SK-N-MC (cell line): ENCODE measurements around the gene CEP72.

Source experiments
- DNase-seq: peaks from one replicate; pipeline ENCODE4 v3.0.0-alpha.2; 2011; ENCODE audit warnings: low read depth, low spot score
- H3K27ac ChIP-seq: fragments of 200-600 bp; sonication (generic); 2 replicates; pipeline ENCODE4 v1.5.1; 2016; ENCODE audit warnings: mixed run types
- H3K36me3 ChIP-seq: fragments of 200-600 bp; sonication (generic); 2 replicates; pipeline ENCODE4 v1.6.1; 2017; ENCODE audit warnings: antibody characterized with exemption, low read length, mixed read lengths; ENCODE audit not compliant: insufficient read depth
- H3K4me3 ChIP-seq: fragments of 200-600 bp; sonication (generic); 2 replicates; pipeline ENCODE4 v1.5.1; 2016
- H3K9ac ChIP-seq: fragments of 200-600 bp; sonication (generic); 2 replicates; pipeline ENCODE4 v1.8.0; 2017; ENCODE audit warnings: mixed run types, mixed read lengths; ENCODE audit not compliant: insufficient read length
- H3K9me3 ChIP-seq: fragments of 200-600 bp; sonication (generic); 2 replicates; pipeline ENCODE4 v1.6.1; 2017; ENCODE audit warnings: low read depth, mild to moderate bottlenecking, antibody characterized with exemption, low read length, moderate library complexity, mixed read lengths
- EZH2 ChIP-seq: fragments of 200-600 bp; sonication (generic); IDR thresholded peaks from one replicate; pipeline ENCODE4 v1.6.1; 2017; ENCODE audit warnings: antibody characterized with exemption
- FOXP2 ChIP-seq: optimal IDR thresholded peaks from 2 replicates; pipeline ENCODE3; 2011; ENCODE audit warnings: mild to moderate bottlenecking, moderate library complexity; ENCODE audit not compliant: insufficient read depth; ENCODE audit errors: extremely low read length, control extremely low read depth
- POLR2AphosphoS5 ChIP-seq: IDR thresholded peaks from 2 replicates; pipeline ENCODE4 v1.6.1; 2012; ENCODE audit warnings: mild to moderate bottlenecking, low read depth, low read length, borderline replicate concordance

Gene CEP72

DNA sequence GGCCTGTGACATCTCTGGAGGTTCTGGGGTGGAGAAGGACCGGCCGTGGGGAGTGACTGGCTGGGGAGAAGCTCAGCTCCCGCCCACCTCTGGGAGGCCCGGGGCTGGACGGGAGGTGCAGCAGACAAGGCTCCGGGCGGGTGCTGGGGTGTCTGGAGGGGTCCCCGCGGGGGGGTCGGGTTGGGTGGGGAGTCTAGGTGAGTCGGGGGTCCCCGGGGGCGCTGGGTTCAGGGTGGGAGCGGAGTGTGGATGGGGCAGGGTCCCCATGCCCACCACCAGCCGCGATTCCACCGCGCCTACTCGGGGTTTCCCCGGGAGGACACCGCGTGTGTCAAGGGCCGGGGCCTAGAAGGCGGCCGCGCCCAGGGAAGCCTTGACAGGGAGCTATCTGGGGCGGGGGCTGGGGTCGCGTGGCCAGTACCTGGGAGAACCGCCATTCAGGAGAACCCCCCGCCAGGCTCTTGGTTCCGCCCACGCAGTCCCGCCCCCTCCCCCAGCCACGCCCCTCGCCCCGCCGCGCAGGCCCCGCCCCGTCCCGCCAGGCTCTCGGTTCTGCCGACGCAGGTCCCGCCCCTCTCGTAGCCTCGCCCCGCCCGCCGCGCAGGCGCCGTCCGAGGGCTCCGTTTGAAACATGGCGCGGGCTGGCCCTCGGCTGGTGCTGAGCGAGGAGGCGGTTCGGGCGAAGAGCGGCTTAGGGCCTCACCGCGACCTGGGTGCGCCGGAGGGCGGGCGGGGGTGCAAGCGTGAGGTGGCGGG lies at the start of gene CEP72:
CEP72 (plus strand) TSS at position 610 of the 756 bp plus-strand sequence; CDS start at position 632, 22 bp downstream.
- TF ChIP-seq POLR2AphosphoS5: peak; percentile 79; the same call in 1 of the 2 replicates
- no peak for TF ChIP-seq FOXP2
- no peak for TF ChIP-seq EZH2
- DNase-seq: no peak
- Histone ChIP-seq H3K9ac (peak within 1 kb of the TSS; percentile 85), H3K4me3 (peak within 1 kb of the TSS; percentile 98), H3K9me3 (no peaks in the 10 kb centered on the region), H3K36me3 (no peaks in the 10 kb centered on the region; the same call in 1 of the 2 replicates), H3K27ac (no peak within 1 kb of the TSS)

- H3K9me3 ChIP-seq: peaks cover 5% of the 10 kb centered on the region; the same call in 1 of the 2 replicates
- no peak overlapping the region for H3K27ac ChIP-seq
- H3K4me3 ChIP-seq: peak overlapping the region; percentile 12; the same call in 1 of the 2 replicates
- H3K36me3 ChIP-seq: no peaks in the 10 kb centered on the region
- TF ChIP-seq FOXP2: no peak
- no peak for TF ChIP-seq EZH2
- TF ChIP-seq POLR2AphosphoS5: no peak
- DNase-seq: no peak
- H3K9ac ChIP-seq: no peak overlapping the region
These were observed 46.2 kb upstream of the CEP72 start for GRCh38 chr5:565782-566440.

GRCh38 chr5:566636-567309 lies 45.4 kb upstream of the CEP72 start:
- Histone ChIP-seq H3K9ac (no peak overlapping the region), H3K4me3 (no peak overlapping the region), H3K9me3 (peaks cover 5% of the 10 kb centered on the region; the same call in 1 of the 2 replicates), H3K36me3 (no peaks in the 10 kb centered on the region), H3K27ac (no peak overlapping the region)
- no peak for DNase-seq
- TF ChIP-seq FOXP2: no peak
- no peak for TF ChIP-seq POLR2AphosphoS5
- no peak for TF ChIP-seq EZH2

GRCh38 chr5:567664-568060 lies 44.5 kb upstream of the CEP72 start:
- H3K27ac ChIP-seq: no peak overlapping the region
- no peak for DNase-seq
- H3K36me3 ChIP-seq: no peaks in the 10 kb centered on the region
- TF ChIP-seq EZH2 (no peak), FOXP2 (no peak), POLR2AphosphoS5 (no peak)
- no peak overlapping the region for H3K4me3 ChIP-seq
- no peak overlapping the region for H3K9ac ChIP-seq
- peaks cover 5% of the 10 kb centered on the region; the same call in 1 of the 2 replicates for H3K9me3 ChIP-seq

DNA sequence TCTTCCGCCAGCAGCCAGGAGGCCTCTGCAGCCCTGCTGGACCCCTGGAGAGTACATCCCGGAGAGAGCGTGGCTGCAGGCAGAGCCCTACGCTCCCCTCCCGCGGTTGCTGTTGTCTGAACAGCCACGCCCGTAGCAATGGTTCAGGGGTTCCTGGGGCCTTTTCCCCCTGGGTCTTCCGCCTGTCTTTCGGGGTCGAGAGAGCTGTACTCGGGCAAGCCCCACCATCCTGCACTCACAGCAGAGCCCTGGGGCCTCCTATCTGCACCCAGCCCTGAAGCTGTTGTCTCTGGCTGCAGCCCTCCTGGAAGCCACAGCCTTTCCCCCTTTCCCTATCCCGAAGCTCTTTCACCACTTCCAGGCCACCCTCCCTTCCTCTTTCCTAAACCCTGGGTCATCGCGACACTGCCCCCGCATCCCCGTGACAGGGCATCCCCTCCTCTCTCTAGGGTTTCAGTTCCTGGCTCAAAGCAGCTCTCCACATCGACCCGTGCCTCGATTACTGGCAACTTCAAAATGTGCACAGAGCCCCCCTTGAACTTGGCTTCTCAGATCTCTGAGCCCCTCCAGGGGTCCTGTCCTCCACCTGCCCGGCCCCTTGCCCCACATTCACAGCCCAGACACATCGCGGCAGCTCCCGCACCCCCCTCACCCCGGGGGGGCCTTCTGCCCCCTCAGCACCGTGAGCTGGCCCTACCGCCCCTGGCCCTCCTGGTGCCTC lies 43.9 kb upstream of the CEP72 start:
- TF ChIP-seq FOXP2: no peak
- no peak for TF ChIP-seq EZH2
- TF ChIP-seq POLR2AphosphoS5: no peak
- H3K36me3 ChIP-seq: no peaks in the 10 kb centered on the region
- no peak overlapping the region for H3K4me3 ChIP-seq

DNA sequence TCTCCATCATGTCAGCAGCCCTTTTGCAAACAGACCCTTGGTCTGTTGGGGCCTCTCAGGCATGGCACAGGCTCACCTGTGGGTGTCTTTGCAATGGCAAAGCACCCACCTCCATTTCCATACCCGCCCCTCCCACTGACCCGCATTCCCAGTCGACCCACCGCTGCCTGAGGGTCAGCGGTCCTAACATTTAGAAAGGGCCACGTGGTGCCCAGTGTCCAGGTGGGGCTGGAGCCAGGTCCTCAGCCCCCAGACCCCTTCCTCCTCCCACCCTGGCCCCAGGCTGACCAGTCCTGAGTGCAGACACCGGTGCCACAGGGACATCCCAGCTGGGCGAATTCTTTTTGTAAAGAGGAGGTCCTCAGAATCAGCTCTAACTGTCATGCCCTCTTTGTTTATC lies 43.3 kb upstream of the CEP72 start:
- no peak overlapping the region for H3K27ac ChIP-seq
- DNase-seq: no peak
- peaks cover 5% of the 10 kb centered on the region; the same call in 1 of the 2 replicates for H3K9me3 ChIP-seq
- no peaks in the 10 kb centered on the region for H3K36me3 ChIP-seq
- no peak overlapping the region for H3K9ac ChIP-seq
- no peak overlapping the region for H3K4me3 ChIP-seq
- TF ChIP-seq FOXP2 (no peak), EZH2 (no peak), POLR2AphosphoS5 (no peak)

More for the DNA sequence above, 43.9 kb upstream of the CEP72 start:
- Histone ChIP-seq H3K27ac (no peak overlapping the region), H3K9ac (no peak overlapping the region), H3K9me3 (peaks cover 5% of the 10 kb centered on the region; the same call in 1 of the 2 replicates)
- no peak for DNase-seq

DNA sequence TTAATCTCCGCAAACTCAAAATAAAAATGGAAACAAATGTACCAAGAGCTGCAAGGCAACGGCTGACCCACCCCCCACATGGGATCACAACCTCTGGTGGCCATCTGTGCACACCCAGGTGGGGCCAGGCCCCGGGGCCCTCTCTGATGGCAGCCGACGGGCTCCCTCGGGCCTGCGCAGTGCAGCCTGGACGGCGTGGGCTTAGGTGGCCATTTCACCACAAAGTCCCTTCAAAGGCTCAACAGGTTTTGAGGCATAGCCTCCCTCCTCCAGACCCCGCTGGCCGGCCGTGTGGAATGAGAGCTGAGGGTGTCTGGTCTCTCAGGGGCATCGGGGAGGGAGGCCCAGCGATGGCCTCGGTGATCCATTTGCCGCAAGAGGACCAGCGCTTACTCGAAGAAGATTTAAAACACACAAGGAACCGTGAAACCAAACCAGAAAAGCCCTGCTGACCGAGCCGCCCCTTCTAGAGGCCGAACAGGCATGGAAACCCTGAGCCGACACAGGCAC lies 42.7 kb upstream of the CEP72 start:
- Histone ChIP-seq H3K4me3 (no peak overlapping the region), H3K9me3 (peaks cover 5% of the 10 kb centered on the region; the same call in 1 of the 2 replicates), H3K27ac (no peak overlapping the region), H3K9ac (no peak overlapping the region), H3K36me3 (no peaks in the 10 kb centered on the region)
- no peak for DNase-seq
- TF ChIP-seq EZH2 (no peak), POLR2AphosphoS5 (no peak), FOXP2 (no peak)

DNA sequence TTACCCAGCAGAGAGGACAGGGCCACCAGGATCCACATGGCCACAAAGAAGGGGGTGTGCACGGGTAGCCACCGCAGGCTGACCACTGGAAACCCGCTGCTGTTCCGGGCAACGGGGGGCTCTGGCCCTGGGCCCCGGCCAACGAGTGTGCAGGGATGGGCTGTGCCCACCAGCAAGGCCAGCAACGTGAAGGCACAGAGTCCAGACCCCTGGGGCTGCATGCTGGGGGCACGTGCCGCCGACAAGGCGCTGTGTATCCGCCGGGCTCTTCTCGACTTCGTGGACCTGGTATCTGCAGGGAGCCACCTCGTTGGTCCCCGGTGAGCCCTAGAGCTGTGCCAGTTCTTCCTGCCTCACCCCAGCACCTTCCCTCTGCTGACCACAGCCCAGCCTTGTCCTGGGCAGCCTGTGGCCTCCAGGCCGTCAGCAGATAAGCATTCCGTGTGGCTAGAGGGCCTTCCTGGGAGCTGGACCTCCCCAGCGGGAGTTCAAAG lies 42.2 kb upstream of the CEP72 start:
- no peak overlapping the region for H3K9ac ChIP-seq
- H3K36me3 ChIP-seq: no peaks in the 10 kb centered on the region
- peaks cover 5% of the 10 kb centered on the region; the same call in 1 of the 2 replicates for H3K9me3 ChIP-seq
- no peak overlapping the region for H3K4me3 ChIP-seq
- no peak for DNase-seq
- H3K27ac ChIP-seq: no peak overlapping the region
- no peak for TF ChIP-seq FOXP2
- TF ChIP-seq EZH2: no peak
- TF ChIP-seq POLR2AphosphoS5: no peak
